Measurements from ENCODE around the gene VANGL2. TPM values are rescaled to one million over a fixed set of nuclear protein-coding genes. Genes with fewer than 3 reads are reported as not detected.

Gene VANGL2
- total and polyA plus RNA-seq, 4 donors, result 0.07 to 1.4 (median 0.12) TPM

DNA sequence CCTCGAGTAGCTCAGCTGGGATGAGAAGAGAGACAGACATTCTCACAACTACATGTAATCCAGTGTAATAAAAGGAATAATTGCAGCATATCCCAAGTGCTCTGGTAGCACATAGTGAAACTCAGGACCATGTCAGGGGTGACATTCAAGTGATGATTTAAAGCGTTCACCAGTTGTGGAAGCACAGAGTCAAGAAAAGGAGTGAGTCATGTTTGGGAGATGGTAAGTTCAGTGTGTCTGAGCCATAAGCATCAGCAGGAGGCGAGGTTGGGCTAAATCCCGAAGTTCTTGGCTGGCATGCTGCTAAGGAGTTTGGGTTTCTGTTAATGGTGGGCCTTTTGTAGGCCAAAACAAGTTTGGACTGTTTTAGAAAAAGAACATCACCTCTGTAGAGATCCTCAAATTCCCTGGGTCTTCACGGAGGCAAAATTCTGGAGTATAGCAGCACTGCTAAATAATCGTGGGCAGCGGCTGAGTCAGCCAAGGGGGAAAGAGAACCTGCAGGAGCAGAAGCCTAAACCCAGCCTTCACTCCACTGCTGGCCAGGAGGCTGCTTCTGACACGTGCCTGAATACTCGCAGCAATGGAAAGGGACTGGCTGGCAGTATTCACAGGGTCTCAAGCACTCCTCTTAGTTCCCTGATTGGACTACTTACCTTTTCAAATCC lies 40.7 kb upstream of the VANGL2 start:
- Histone ChIP-seq H3K9ac (ENCODE audit: low read depth in 1 of 2, low read length in 2 of 2) (no peak overlapping the region), H3K4me3 (ENCODE audit: low read depth in 1 of 3, low read length in 3 of 3) (no peak overlapping the region), H3K9me3 (ENCODE audit: control insufficient read depth in 4 of 4, low read length in 3 of 4) (no peaks in the 10 kb centered on the region), H3K36me3 (ENCODE audit: control insufficient read depth in 4 of 4, insufficient read depth in 3 of 4, low read depth in 1 of 4, low read length in 3 of 4) (peaks cover 10 to 50% (median 40%) of the 10 kb centered on the region in 4 donors), H3K27ac (ENCODE audit: low read depth in 1 of 2, low read length in 2 of 2) (no peak overlapping the region), H3K4me1 (ENCODE audit: control insufficient read depth in 4 of 4, insufficient read depth in 4 of 4, low read length in 3 of 4) (no peaks in the 10 kb centered on the region), H3K27me3 (ENCODE audit: control insufficient read depth in 4 of 4, insufficient read depth in 4 of 4, low read length in 3 of 4) (no peaks in the 10 kb centered on the region)
- 93% methylated on average over 9 of the region's 9 CpGs for WGBS
- DNase-seq (ENCODE audit: low spot score), result no peak
- TF ChIP-seq TAF1 (conservative IDR thresholded peaks at IDR 0.05) (no peak), GABPA (IDR thresholded peaks at IDR 0.05 in 1 of 2, conservative IDR thresholded peaks at IDR 0.05 in 1 of 2) (no peak), YY1 (IDR thresholded peaks at IDR 0.05) (no peak), FOXA2 (IDR thresholded peaks at IDR 0.05) (no peak), NR2F2 (IDR thresholded peaks at IDR 0.05) (no peak), EGR1 (IDR thresholded peaks at IDR 0.05; ENCODE audit: low read depth in 2 of 2) (no peak), FOXA1 (IDR thresholded peaks at IDR 0.05) (no peak), RXRA (IDR thresholded peaks at IDR 0.05) (no peak), JUND (IDR thresholded peaks at IDR 0.05) (no peak), SP1 (IDR thresholded peaks at IDR 0.05) (no peak), HNF4G (IDR thresholded peaks at IDR 0.05) (no peak)
- TF ChIP-seq, protein P1, sequence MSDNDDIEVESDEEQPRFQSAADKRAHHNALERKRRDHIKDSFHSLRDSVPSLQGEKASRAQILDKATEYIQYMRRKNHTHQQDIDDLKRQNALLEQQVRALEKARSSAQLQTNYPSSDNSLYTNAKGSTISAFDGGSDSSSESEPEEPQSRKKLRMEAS (IDR thresholded peaks at IDR 0.05), result no peak
- TF ChIP-seq, protein P2, sequence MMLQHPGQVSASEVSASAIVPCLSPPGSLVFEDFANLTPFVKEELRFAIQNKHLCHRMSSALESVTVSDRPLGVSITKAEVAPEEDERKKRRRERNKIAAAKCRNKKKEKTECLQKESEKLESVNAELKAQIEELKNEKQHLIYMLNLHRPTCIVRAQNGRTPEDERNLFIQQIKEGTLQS (IDR thresholded peaks at IDR 0.05), result no peak
- TF ChIP-seq, protein P3, sequence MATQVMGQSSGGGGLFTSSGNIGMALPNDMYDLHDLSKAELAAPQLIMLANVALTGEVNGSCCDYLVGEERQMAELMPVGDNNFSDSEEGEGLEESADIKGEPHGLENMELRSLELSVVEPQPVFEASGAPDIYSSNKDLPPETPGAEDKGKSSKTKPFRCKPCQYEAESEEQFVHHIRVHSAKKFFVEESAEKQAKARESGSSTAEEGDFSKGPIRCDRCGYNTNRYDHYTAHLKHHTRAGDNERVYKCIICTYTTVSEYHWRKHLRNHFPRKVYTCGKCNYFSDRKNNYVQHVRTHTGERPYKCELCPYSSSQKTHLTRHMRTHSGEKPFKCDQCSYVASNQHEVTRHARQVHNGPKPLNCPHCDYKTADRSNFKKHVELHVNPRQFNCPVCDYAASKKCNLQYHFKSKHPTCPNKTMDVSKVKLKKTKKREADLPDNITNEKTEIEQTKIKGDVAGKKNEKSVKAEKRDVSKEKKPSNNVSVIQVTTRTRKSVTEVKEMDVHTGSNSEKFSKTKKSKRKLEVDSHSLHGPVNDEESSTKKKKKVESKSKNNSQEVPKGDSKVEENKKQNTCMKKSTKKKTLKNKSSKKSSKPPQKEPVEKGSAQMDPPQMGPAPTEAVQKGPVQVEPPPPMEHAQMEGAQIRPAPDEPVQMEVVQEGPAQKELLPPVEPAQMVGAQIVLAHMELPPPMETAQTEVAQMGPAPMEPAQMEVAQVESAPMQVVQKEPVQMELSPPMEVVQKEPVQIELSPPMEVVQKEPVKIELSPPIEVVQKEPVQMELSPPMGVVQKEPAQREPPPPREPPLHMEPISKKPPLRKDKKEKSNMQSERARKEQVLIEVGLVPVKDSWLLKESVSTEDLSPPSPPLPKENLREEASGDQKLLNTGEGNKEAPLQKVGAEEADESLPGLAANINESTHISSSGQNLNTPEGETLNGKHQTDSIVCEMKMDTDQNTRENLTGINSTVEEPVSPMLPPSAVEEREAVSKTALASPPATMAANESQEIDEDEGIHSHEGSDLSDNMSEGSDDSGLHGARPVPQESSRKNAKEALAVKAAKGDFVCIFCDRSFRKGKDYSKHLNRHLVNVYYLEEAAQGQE (IDR thresholded peaks at IDR 0.05), result no peak

DNA sequence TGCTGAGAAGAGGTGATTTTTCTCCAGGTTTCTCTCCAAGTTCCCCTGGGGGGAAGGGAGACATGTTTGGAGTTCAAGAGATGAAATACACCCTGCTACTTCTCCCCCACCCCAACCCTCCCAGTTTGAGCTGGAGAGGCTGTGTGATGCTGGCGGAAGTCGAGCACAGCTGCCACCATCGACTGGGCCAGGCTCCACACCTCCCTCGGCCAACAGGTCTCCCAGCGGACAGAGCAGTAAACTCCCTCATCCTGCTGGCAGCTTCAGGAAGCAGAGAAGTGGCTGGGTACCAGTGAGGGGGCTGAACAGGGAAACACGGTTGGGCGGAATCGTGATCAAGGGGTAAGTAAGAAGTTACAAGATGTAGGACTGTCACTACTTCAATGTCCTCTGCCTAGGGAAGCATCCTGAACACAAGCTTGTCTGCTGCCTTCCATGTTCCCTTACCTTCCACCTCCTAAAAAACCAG lies 40.1 kb upstream of the VANGL2 start:
- no peak overlapping the region for H3K4me3 ChIP-seq (ENCODE audit: low read depth in 1 of 3, low read length in 3 of 3)
- H3K9me3 ChIP-seq (ENCODE audit: control insufficient read depth in 4 of 4, low read length in 3 of 4), result no peaks in the 10 kb centered on the region
- TF ChIP-seq NR2F2 (IDR thresholded peaks at IDR 0.05) (no peak), RXRA (IDR thresholded peaks at IDR 0.05) (no peak), HNF4G (IDR thresholded peaks at IDR 0.05) (no peak), FOXA2 (IDR thresholded peaks at IDR 0.05) (no peak), JUND (IDR thresholded peaks at IDR 0.05) (no peak), YY1 (IDR thresholded peaks at IDR 0.05) (no peak), TAF1 (conservative IDR thresholded peaks at IDR 0.05) (no peak), GABPA (IDR thresholded peaks at IDR 0.05 in 1 of 2, conservative IDR thresholded peaks at IDR 0.05 in 1 of 2) (no peak), FOXA1 (IDR thresholded peaks at IDR 0.05) (no peak), HNF4A (conservative IDR thresholded peaks at IDR 0.05) (no peak), RAD21 (IDR thresholded peaks at IDR 0.05) (no peak), EGR1 (IDR thresholded peaks at IDR 0.05; ENCODE audit: low read depth in 2 of 2) (no peak)
- TF ChIP-seq, protein P2 (IDR thresholded peaks at IDR 0.05), result no peak
- TF ChIP-seq, protein P4, sequence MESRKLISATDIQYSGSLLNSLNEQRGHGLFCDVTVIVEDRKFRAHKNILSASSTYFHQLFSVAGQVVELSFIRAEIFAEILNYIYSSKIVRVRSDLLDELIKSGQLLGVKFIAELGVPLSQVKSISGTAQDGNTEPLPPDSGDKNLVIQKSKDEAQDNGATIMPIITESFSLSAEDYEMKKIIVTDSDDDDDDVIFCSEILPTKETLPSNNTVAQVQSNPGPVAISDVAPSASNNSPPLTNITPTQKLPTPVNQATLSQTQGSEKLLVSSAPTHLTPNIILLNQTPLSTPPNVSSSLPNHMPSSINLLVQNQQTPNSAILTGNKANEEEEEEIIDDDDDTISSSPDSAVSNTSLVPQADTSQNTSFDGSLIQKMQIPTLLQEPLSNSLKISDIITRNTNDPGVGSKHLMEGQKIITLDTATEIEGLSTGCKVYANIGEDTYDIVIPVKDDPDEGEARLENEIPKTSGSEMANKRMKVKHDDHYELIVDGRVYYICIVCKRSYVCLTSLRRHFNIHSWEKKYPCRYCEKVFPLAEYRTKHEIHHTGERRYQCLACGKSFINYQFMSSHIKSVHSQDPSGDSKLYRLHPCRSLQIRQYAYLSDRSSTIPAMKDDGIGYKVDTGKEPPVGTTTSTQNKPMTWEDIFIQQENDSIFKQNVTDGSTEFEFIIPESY (IDR thresholded peaks at IDR 0.05), result no peak
- TF ChIP-seq, protein P1 (IDR thresholded peaks at IDR 0.05), result no peak
- TF ChIP-seq, protein P5, sequence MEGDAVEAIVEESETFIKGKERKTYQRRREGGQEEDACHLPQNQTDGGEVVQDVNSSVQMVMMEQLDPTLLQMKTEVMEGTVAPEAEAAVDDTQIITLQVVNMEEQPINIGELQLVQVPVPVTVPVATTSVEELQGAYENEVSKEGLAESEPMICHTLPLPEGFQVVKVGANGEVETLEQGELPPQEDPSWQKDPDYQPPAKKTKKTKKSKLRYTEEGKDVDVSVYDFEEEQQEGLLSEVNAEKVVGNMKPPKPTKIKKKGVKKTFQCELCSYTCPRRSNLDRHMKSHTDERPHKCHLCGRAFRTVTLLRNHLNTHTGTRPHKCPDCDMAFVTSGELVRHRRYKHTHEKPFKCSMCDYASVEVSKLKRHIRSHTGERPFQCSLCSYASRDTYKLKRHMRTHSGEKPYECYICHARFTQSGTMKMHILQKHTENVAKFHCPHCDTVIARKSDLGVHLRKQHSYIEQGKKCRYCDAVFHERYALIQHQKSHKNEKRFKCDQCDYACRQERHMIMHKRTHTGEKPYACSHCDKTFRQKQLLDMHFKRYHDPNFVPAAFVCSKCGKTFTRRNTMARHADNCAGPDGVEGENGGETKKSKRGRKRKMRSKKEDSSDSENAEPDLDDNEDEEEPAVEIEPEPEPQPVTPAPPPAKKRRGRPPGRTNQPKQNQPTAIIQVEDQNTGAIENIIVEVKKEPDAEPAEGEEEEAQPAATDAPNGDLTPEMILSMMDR (IDR thresholded peaks at IDR 0.05; ENCODE audit: low read depth, low read length, missing input control), result no peak
- TF ChIP-seq, protein P3 (IDR thresholded peaks at IDR 0.05), result no peak

More for the DNA sequence above, 40.1 kb upstream of the VANGL2 start:
- Histone ChIP-seq H3K36me3 (ENCODE audit: control insufficient read depth in 4 of 4, insufficient read depth in 3 of 4, low read depth in 1 of 4, low read length in 3 of 4) (peaks cover 7 to 44% (median 34%) of the 10 kb centered on the region in 4 donors), H3K27me3 (ENCODE audit: control insufficient read depth in 4 of 4, insufficient read depth in 4 of 4, low read length in 3 of 4) (no peaks in the 10 kb centered on the region), H3K27ac (ENCODE audit: low read depth in 1 of 2, low read length in 2 of 2) (no peak overlapping the region), H3K9ac (ENCODE audit: low read depth in 1 of 2, low read length in 2 of 2) (no peak overlapping the region), H3K4me1 (ENCODE audit: control insufficient read depth in 4 of 4, insufficient read depth in 4 of 4, low read length in 3 of 4) (no peaks in the 10 kb centered on the region)
- no peak for DNase-seq (ENCODE audit: low spot score)
- WGBS, result 94% methylated on average over 8 of the region's 8 CpGs

Data from liver (tissue), 9 donors.